Kidney (tissue), 14 donors: Measurements from ENCODE around the gene ERGIC1. TPM values are rescaled to one million over a fixed set of nuclear protein-coding genes. Genes with fewer than 3 reads are reported as not detected.

Experiments
- DNase-seq, 5 donors: peaks; one replicate each; pipeline ENCODE4 v3.0.0-alpha.2; 2013 to 2020
- FAIRE-seq: peaks from 2 replicates; lab custom pipeline; 2012; peaks lifted over from hg19 to GRCh38; lab: Jason Lieb, UNC
- H3K27ac ChIP-seq, 2 donors: one replicate each; pipeline ENCODE4 v1.7.0; 2013; ENCODE audit warnings: low read depth in 2 of 2, low read length in 2 of 2, inconsistent platforms in 1 of 2
- H3K27me3 ChIP-seq: one replicate; pipeline ENCODE4 v1.7.1; 2013; ENCODE audit warnings: low read length, inconsistent platforms; ENCODE audit not compliant: control insufficient read depth, insufficient read depth
- H3K36me3 ChIP-seq, 3 donors: one replicate each; pipeline versions ENCODE4 v1.7.0 to v1.7.1; 2013; ENCODE audit warnings: low read length in 3 of 3, control low read depth in 1 of 3, inconsistent platforms in 1 of 3; ENCODE audit not compliant: insufficient read depth in 3 of 3, control insufficient read depth in 2 of 3
- H3K4me1 ChIP-seq, 3 donors: one replicate each; pipeline versions ENCODE4 v1.7.0 to v1.7.1; 2013; ENCODE audit warnings: low read length in 3 of 3, inconsistent platforms in 1 of 3, low read depth in 1 of 3; ENCODE audit not compliant: control insufficient read depth in 2 of 3, insufficient read depth in 2 of 3
- H3K4me3 ChIP-seq, 3 donors: one replicate each; pipeline versions ENCODE4 v1.7.0 to v1.8.1; 2013; ENCODE audit warnings: low read length in 3 of 3, control low read depth in 1 of 3, inconsistent platforms in 1 of 3
- H3K9ac ChIP-seq, 3 donors: one replicate each; pipeline versions ENCODE4 v1.7.0 to v1.7.1; 2013; ENCODE audit warnings: low read length in 3 of 3, control low read depth in 1 of 3, inconsistent platforms in 1 of 3
- H3K9me3 ChIP-seq, 3 donors: one replicate each; pipeline versions ENCODE4 v1.7.0 to v1.7.1; 2013; ENCODE audit warnings: low read length in 3 of 3, control low read depth in 1 of 3, inconsistent platforms in 1 of 3; ENCODE audit not compliant: control insufficient read depth in 2 of 3, insufficient read depth in 1 of 3
- intact Hi-C: fragments of 100-400 bp; cut with DNase I; formaldehyde crosslinking; loops from one replicate; pipeline ENCODE4 v1.11.1; 2022
- polyA plus RNA-seq: library from polyadenylated mRNA; stranded (reverse); fragments of 350-450 nt; fragmentation: Illumina TruSeq; extraction: RNeasy Lipid Tissue Mini Kit (QIAGEN cat#74804); gene quantifications from one replicate; pipeline ENCODE4 v1.2.3, GENCODE V29; 2014; ENCODE audit warnings: low read depth, low replicate concordance; ENCODE audit not compliant: insufficient read depth
- total RNA-seq: library from RNA; stranded (reverse); fragmentation: NEBNext Ultra II Directional; extraction: Animal tissue kit (Norgen Biotek cat#: 25700); gene quantifications from one replicate; pipeline ENCODE4 v1.2.1, GENCODE V29; 2021
- TF ChIP-seq, protein P1 (sequence below): IDR thresholded peaks from 3 replicates; pipeline ENCODE4 v1.5.1; 2012; ENCODE audit warnings: mild to moderate bottlenecking, moderate library complexity, borderline replicate concordance; ENCODE audit not compliant: insufficient read depth; ENCODE audit errors: extremely low read depth
- donor health status: control.
- donor health status: control.
- donor health status: control.
- donor health status: control.
- donor health status: control.
- donor health status: DM: yes; HTN: yes; CAD: no.
- donor health status: Normal renal cell carcinoma (clear cell type).

The ERGIC1 gene
- total and polyA plus RNA-seq, 2 donors from 2014 or later, result 88.0 to 183 TPM

DNA sequence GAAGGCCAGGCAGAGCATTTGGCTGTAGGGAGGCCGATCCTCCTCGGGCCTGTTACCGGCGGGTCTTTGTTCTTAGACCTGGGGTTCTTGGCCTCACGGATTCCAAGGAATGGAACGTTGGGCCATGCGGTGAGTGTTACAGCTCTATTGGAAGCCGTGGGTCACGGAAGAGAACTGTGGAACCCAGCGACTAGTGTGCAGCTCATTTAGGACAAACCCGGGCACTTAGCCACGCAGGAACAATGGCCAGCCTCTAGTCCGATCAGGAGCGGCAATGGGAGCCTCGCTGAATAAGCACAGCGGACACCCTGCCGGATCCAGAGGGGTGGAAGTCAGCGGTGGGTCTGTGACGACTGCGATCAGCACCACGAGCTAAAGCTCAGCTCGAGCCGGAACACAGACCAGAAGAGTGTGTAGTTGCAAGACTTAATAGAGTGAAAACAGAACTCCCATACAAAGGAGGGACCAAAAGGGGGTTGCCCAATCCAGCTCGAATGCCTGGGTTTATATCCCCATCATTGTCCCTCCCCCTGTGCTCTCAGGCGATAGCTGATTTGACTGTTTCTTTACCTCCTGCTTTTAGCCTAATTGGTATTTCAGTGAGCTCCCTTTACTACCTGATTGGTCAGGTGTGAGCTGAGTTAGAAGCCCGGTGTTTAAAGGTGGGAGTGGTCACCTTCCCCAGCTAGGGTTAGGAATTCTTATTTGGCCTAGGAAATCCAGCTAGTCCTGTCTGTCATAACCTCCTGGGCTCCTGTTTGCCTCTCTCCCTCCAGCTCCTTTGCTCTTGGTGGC is 71.5 kb downstream of the ERGIC1 start:
- intact Hi-C loops, result no loop called here
- no peak overlapping the region for H3K4me3 ChIP-seq
- TF ChIP-seq, protein P1, sequence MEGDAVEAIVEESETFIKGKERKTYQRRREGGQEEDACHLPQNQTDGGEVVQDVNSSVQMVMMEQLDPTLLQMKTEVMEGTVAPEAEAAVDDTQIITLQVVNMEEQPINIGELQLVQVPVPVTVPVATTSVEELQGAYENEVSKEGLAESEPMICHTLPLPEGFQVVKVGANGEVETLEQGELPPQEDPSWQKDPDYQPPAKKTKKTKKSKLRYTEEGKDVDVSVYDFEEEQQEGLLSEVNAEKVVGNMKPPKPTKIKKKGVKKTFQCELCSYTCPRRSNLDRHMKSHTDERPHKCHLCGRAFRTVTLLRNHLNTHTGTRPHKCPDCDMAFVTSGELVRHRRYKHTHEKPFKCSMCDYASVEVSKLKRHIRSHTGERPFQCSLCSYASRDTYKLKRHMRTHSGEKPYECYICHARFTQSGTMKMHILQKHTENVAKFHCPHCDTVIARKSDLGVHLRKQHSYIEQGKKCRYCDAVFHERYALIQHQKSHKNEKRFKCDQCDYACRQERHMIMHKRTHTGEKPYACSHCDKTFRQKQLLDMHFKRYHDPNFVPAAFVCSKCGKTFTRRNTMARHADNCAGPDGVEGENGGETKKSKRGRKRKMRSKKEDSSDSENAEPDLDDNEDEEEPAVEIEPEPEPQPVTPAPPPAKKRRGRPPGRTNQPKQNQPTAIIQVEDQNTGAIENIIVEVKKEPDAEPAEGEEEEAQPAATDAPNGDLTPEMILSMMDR, result no peak
- DNase-seq (peak in 3 of 5 donors; percentile 36 to 44 (median 43)), FAIRE-seq (no peak)
- peak overlapping the region in 1 of 3 donors; percentile 81 for H3K9ac ChIP-seq
- H3K9me3 ChIP-seq, result no peaks in the 10 kb centered on the region
- H3K27ac ChIP-seq, result peak overlapping the region; percentile 95 to 97
- H3K27me3 ChIP-seq, result no peaks in the 10 kb centered on the region
- peaks cover 0 to 48% (median 35%) of the 10 kb centered on the region in 3 donors for H3K4me1 ChIP-seq
- H3K36me3 ChIP-seq, result peaks cover 0 to 2% (median 0%) of the 10 kb centered on the region in 3 donors

DNA sequence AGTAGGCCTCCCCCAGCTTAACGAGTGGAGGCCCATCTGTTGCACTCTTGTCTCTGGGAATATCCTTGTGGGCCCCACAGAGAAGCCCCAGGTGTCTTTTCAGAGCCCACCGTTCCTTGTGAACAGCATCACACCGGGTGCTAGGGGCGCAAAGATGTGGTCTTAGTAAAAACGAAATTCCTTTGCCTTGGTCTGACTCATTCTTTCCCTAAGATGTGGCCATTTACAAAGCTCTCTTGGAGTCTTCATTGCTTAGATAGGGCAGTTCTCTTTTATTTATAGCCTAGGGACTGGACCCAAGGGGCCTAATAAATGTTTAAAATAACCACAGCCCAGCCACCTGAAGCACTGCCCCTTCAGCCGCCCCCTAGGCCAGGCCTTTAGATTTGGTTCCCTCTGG is 72.4 kb downstream of the ERGIC1 start:
- intact Hi-C loops, result no loop called here
- peak overlapping the region in 1 of 3 donors; percentile 81 for H3K9ac ChIP-seq
- peaks cover 0 to 39% (median 31%) of the 10 kb centered on the region in 3 donors for H3K4me1 ChIP-seq
- peaks cover 0 to 2% (median 0%) of the 10 kb centered on the region in 3 donors for H3K36me3 ChIP-seq
- no peaks in the 10 kb centered on the region for H3K9me3 ChIP-seq
- TF ChIP-seq, protein P1, result no peak
- FAIRE-seq (no peak), DNase-seq (peak in 1 of 5 donors; percentile 29)
- H3K27me3 ChIP-seq, result no peaks in the 10 kb centered on the region
- peak overlapping the region; percentile 95 to 97 for H3K27ac ChIP-seq
- no peak overlapping the region for H3K4me3 ChIP-seq

DNA sequence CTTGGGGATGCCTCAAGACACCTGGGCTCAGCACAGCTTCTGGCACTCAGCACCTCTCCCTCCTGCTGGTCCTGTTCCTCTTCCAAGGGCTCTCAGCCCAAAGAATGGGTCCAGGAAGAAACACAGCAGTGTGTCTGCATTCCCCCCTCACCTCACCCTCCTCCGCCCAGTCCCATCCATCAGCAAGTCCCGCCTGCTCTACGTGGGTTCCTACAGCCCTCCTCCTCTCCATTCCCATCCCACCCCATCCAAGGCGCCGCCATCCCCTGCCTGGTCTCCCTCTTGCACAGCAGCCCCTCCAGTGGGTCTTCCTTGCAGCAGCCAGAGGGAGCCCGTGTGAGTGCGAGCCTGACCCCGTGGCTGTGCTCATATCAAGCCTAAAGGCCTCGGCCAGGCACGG is 72.8 kb downstream of the ERGIC1 start:
- Histone ChIP-seq H3K9ac (peak overlapping the region in 1 of 3 donors; percentile 81), H3K9me3 (no peaks in the 10 kb centered on the region), H3K4me1 (peaks cover 0 to 35% (median 28%) of the 10 kb centered on the region in 3 donors), H3K27ac (peak overlapping the region in 1 of 2 donors; percentile 13), H3K4me3 (no peak overlapping the region), H3K36me3 (peaks cover 0 to 4% (median 2%) of the 10 kb centered on the region in 3 donors), H3K27me3 (no peaks in the 10 kb centered on the region)
- intact Hi-C loops, result no loop called here
- DNase-seq (peak in 1 of 5 donors; percentile 58), FAIRE-seq (no peak)
- TF ChIP-seq, protein P1, result no peak
